ENCODE measurements around the gene ATP5ME. TPM values are rescaled to one million over a fixed set of nuclear protein-coding genes. Genes with fewer than 3 reads are reported as not detected.

Gene ATP5ME
- total and polyA plus RNA-seq, 2 experiments from 2014 or later: 143 to 669 TPM

GRCh38 chr4:650951-651883 is 22.9 kb downstream of the ATP5ME start:
- Histone ChIP-seq H3K27me3 (no peaks in the 10 kb centered on the region), H2AFZ (no peak overlapping the region), H3K27ac (no peak overlapping the region), H3K9me3 (ENCODE audit: low read depth) (no peaks in the 10 kb centered on the region), H4K20me1 (ENCODE audit: insufficient read depth, poor library complexity, severe bottlenecking) (no peaks in the 10 kb centered on the region), H3K4me2 (no peak overlapping the region), H3K79me2 (no peaks in the 10 kb centered on the region), H3K36me3 (replicated peaks; ENCODE audit: insufficient read depth, low read depth) (no peaks in the 10 kb centered on the region), H3K9me2 (replicated peaks; ENCODE audit: insufficient read depth) (no peaks in the 10 kb centered on the region), H3K4me3 (no peak overlapping the region), H3K4me1 (ENCODE audit: insufficient read depth) (no peaks in the 10 kb centered on the region)
- DNase-seq (ENCODE audit: low spot score): no peak
- WGBS (ENCODE audit: low lambda C conversion rate, missing lambda C conversion rate): 69% methylated on average over 31 of the region's 49 CpGs
- no peak for TF ChIP-seq EZH2phosphoT487 (IDR thresholded peaks at IDR 0.05; ENCODE audit: low read depth, severe bottlenecking, unreplicated experiment)
- no peak for TF ChIP-seq EZH2 (IDR thresholded peaks at IDR 0.05; ENCODE audit: borderline replicate concordance)
- TF ChIP-seq CTCF (IDR thresholded peaks at IDR 0.05; ENCODE audit: poor library complexity): no peak

GRCh38 chr4:650461-650860 is 23.6 kb downstream of the ATP5ME start:
- H3K4me3 ChIP-seq: no peak overlapping the region
- no peaks in the 10 kb centered on the region for H3K27me3 ChIP-seq
- no peak overlapping the region for H3K4me2 ChIP-seq
- no peak overlapping the region for H3K27ac ChIP-seq
- no peaks in the 10 kb centered on the region for H3K9me2 ChIP-seq (replicated peaks; ENCODE audit: insufficient read depth)
- no peaks in the 10 kb centered on the region for H3K36me3 ChIP-seq (replicated peaks; ENCODE audit: insufficient read depth, low read depth)
- no peak for DNase-seq (ENCODE audit: low spot score)
- no peaks in the 10 kb centered on the region for H3K79me2 ChIP-seq
- H3K4me1 ChIP-seq (ENCODE audit: insufficient read depth): no peaks in the 10 kb centered on the region
- no peak overlapping the region for H2AFZ ChIP-seq
- TF ChIP-seq EZH2phosphoT487 (IDR thresholded peaks at IDR 0.05; ENCODE audit: low read depth, severe bottlenecking, unreplicated experiment): no peak
- TF ChIP-seq EZH2 (IDR thresholded peaks at IDR 0.05; ENCODE audit: borderline replicate concordance): no peak
- TF ChIP-seq CTCF (IDR thresholded peaks at IDR 0.05; ENCODE audit: poor library complexity): no peak
- H4K20me1 ChIP-seq (ENCODE audit: insufficient read depth, poor library complexity, severe bottlenecking): no peaks in the 10 kb centered on the region
- H3K9me3 ChIP-seq (ENCODE audit: low read depth): no peaks in the 10 kb centered on the region
- WGBS (ENCODE audit: low lambda C conversion rate, missing lambda C conversion rate): 92% methylated on average over 18 of the region's 18 CpGs

GRCh38 chr4:649751-650310 is 24.2 kb downstream of the ATP5ME start:
- no peaks in the 10 kb centered on the region for H3K27me3 ChIP-seq
- no peak overlapping the region for H2AFZ ChIP-seq
- no peaks in the 10 kb centered on the region for H3K36me3 ChIP-seq (replicated peaks; ENCODE audit: insufficient read depth, low read depth)
- 96% methylated on average over 13 of the region's 13 CpGs for WGBS (ENCODE audit: low lambda C conversion rate, missing lambda C conversion rate)
- H3K4me2 ChIP-seq: no peak overlapping the region
- no peaks in the 10 kb centered on the region for H3K9me2 ChIP-seq (replicated peaks; ENCODE audit: insufficient read depth)
- H3K27ac ChIP-seq: no peak overlapping the region
- H4K20me1 ChIP-seq (ENCODE audit: insufficient read depth, poor library complexity, severe bottlenecking): no peaks in the 10 kb centered on the region
- no peaks in the 10 kb centered on the region for H3K4me1 ChIP-seq (ENCODE audit: insufficient read depth)
- TF ChIP-seq EZH2phosphoT487 (IDR thresholded peaks at IDR 0.05; ENCODE audit: low read depth, severe bottlenecking, unreplicated experiment): no peak
- TF ChIP-seq EZH2 (IDR thresholded peaks at IDR 0.05; ENCODE audit: borderline replicate concordance): no peak
- TF ChIP-seq CTCF (IDR thresholded peaks at IDR 0.05; ENCODE audit: poor library complexity): no peak
- H3K9me3 ChIP-seq (ENCODE audit: low read depth): no peaks in the 10 kb centered on the region
- H3K79me2 ChIP-seq: no peaks in the 10 kb centered on the region
- no peak for DNase-seq (ENCODE audit: low spot score)
- no peak overlapping the region for H3K4me3 ChIP-seq
